IMR-90 (cell line): ENCODE results near the gene RYR3.

Experiments used
- RCOR1 ChIP-seq: IDR thresholded peaks from 2 replicates; pipeline ENCODE4 v1.6.1; 2012; ENCODE audit warnings: mild to moderate bottlenecking, low read length, improper control_type of control experiment; ENCODE audit not compliant: insufficient replicate concordance
- SMC3 ChIP-seq: fragments of 150-350 bp; IDR thresholded peaks from 2 replicates; pipeline ENCODE4 v1.6.1; 2016; ENCODE audit warnings: low read depth, mild to moderate bottlenecking, antibody characterized with exemption, low read length, moderate library complexity
- TF ChIP-seq, protein P1 (sequence below): conservative IDR thresholded peaks from 2 replicates; pipeline ENCODE4 v1.5.1; 2012; ENCODE audit warnings: mild to moderate bottlenecking, low read depth, low read length, improper control_type of control experiment

- TF ChIP-seq, protein P1, sequence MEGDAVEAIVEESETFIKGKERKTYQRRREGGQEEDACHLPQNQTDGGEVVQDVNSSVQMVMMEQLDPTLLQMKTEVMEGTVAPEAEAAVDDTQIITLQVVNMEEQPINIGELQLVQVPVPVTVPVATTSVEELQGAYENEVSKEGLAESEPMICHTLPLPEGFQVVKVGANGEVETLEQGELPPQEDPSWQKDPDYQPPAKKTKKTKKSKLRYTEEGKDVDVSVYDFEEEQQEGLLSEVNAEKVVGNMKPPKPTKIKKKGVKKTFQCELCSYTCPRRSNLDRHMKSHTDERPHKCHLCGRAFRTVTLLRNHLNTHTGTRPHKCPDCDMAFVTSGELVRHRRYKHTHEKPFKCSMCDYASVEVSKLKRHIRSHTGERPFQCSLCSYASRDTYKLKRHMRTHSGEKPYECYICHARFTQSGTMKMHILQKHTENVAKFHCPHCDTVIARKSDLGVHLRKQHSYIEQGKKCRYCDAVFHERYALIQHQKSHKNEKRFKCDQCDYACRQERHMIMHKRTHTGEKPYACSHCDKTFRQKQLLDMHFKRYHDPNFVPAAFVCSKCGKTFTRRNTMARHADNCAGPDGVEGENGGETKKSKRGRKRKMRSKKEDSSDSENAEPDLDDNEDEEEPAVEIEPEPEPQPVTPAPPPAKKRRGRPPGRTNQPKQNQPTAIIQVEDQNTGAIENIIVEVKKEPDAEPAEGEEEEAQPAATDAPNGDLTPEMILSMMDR, result no peak
- TF ChIP-seq SMC3 (no peak), RCOR1 (no peak)
These were observed 327.7 kb downstream of the RYR3 start for GRCh38 chr15:33638453-33638852.
